Neuronal stem cell (in vitro differentiated cells): ENCODE data around the gene HNRNPC.

ENCODE experiments used
- DNase-seq: peaks from one replicate; pipeline ENCODE4 v3.0.0-alpha.2; 2013; ENCODE audit warnings: low spot score
- H2AFZ ChIP-seq: one replicate; pipeline ENCODE4 v1.6.1; 2013; ENCODE audit warnings: mild to moderate bottlenecking, low read length, inconsistent platforms
- H2AK5ac ChIP-seq: 2 replicates; pipeline ENCODE4 v1.6.1; 2013; ENCODE audit warnings: low read depth, mild to moderate bottlenecking, inconsistent platforms, low read length, moderate library complexity, mixed read lengths
- H2BK120ac ChIP-seq: 2 replicates; pipeline ENCODE4 v1.6.1; 2013; ENCODE audit warnings: low read depth, mild to moderate bottlenecking, inconsistent platforms, low read length, moderate library complexity, mixed read lengths
- H2BK12ac ChIP-seq: one replicate; pipeline ENCODE4 v1.6.1; 2013; ENCODE audit warnings: low read length, inconsistent platforms
- H2BK15ac ChIP-seq: 2 replicates; pipeline ENCODE4 v1.6.1; 2013; ENCODE audit warnings: mild to moderate bottlenecking, low read length, inconsistent platforms, mixed read lengths
- H2BK5ac ChIP-seq: one replicate; pipeline ENCODE4 v1.6.1; 2013; ENCODE audit warnings: inconsistent platforms, mild to moderate bottlenecking, low read length, moderate library complexity
- H3K14ac ChIP-seq: one replicate; pipeline ENCODE4 v1.6.1; 2013; ENCODE audit warnings: low read length, inconsistent platforms
- H3K18ac ChIP-seq: 2 replicates; pipeline ENCODE4 v1.6.1; 2013; ENCODE audit warnings: low read length, inconsistent platforms
- H3K23ac ChIP-seq: 2 replicates; pipeline ENCODE4 v1.6.1; 2013; ENCODE audit warnings: low read depth, mild to moderate bottlenecking, mixed read lengths, low read length, inconsistent platforms; ENCODE audit not compliant: poor library complexity
- H3K27ac ChIP-seq: replicated peaks from 3 replicates; pipeline ENCODE4 v1.5.1; 2013; ENCODE audit warnings: low read length, inconsistent platforms
- H3K27me3 ChIP-seq, 3 experiments: 2 replicates each; pipeline ENCODE4 v1.6.1; 2013; ENCODE audit warnings: low read length in 3 of 3, mild to moderate bottlenecking in 2 of 3, inconsistent platforms in 1 of 3, low read depth in 1 of 3, mixed read lengths in 1 of 3, moderate library complexity in 1 of 3; ENCODE audit not compliant: control insufficient read depth in 3 of 3, insufficient read depth in 3 of 3
- H3K36me3 ChIP-seq, 2 donors: replicated peaks in 1 of 2; 2 replicates each; pipeline ENCODE4 v1.6.1; 2013; ENCODE audit warnings: low read length in 2 of 2; ENCODE audit not compliant: control insufficient read depth in 2 of 2, insufficient read depth in 2 of 2
- H3K4ac ChIP-seq: 2 replicates; pipeline ENCODE4 v1.6.1; 2013; ENCODE audit warnings: inconsistent platforms, mild to moderate bottlenecking, low read length, moderate library complexity
- H3K4me1 ChIP-seq, 2 donors: 1 replicate in 1 of 2; 2 replicates in 1 of 2; pipeline ENCODE4 v1.6.1; 2013; ENCODE audit warnings: low read length in 2 of 2, low read depth in 1 of 2; ENCODE audit not compliant: control insufficient read depth in 2 of 2, insufficient read depth in 1 of 2
- H3K4me2 ChIP-seq: one replicate; pipeline ENCODE4 v1.6.1; 2013; ENCODE audit warnings: mild to moderate bottlenecking, low read length, inconsistent platforms; ENCODE audit not compliant: insufficient read depth, poor library complexity, severe bottlenecking
- H3K4me3 ChIP-seq, 2 donors: 2 replicates each; pipeline ENCODE4 v1.5.1; 2013; ENCODE audit warnings: low read length in 2 of 2, mild to moderate bottlenecking in 2 of 2, inconsistent platforms in 1 of 2, moderate library complexity in 1 of 2
- H3K79me1 ChIP-seq: one replicate; pipeline ENCODE4 v1.6.1; 2013; ENCODE audit warnings: low read depth, mild to moderate bottlenecking, inconsistent platforms, low read length, moderate library complexity
- H3K9ac ChIP-seq: one replicate; pipeline ENCODE4 v1.6.1; 2013; ENCODE audit warnings: mild to moderate bottlenecking, low read depth, low read length, inconsistent platforms; ENCODE audit not compliant: poor library complexity
- H3K9me3 ChIP-seq, 2 donors: replicated peaks in 1 of 2; 2 replicates each; pipeline versions ENCODE3 to v1.6.1; 2013; ENCODE audit warnings: low read length in 2 of 2, mild to moderate bottlenecking in 2 of 2, inconsistent platforms in 1 of 2, low read depth in 1 of 2, mixed read lengths in 1 of 2, moderate library complexity in 1 of 2; ENCODE audit not compliant: control insufficient read depth in 2 of 2, insufficient read depth in 1 of 2
- H4K8ac ChIP-seq: one replicate; pipeline ENCODE4 v1.6.1; 2013; ENCODE audit warnings: low read depth, mild to moderate bottlenecking, inconsistent platforms, low read length, moderate library complexity
- H4K91ac ChIP-seq: one replicate; pipeline ENCODE4 v1.6.1; 2013; ENCODE audit warnings: low read length, low read depth, mild to moderate bottlenecking, inconsistent platforms; ENCODE audit not compliant: poor library complexity
- WGBS, 2 donors: extraction: QIAGEN DNeasy Blood & Tissue Kit; methylation state at CpG; one replicate each; pipeline ENCODE4 v1.1.7; 2013; ENCODE audit warnings: missing lambda C conversion rate in 2 of 2, mixed read lengths in 1 of 2; ENCODE audit not compliant: insufficient read length in 2 of 2, insufficient replicate concordance in 1 of 2; ENCODE audit errors: extremely low coverage in 2 of 2; 5-methylcytosine and 5-hydroxymethylcytosine counted together

The HNRNPC gene

GRCh38 chr14:21191809-21192446 is 77.3 kb downstream of the HNRNPC start:
- H2AK5ac ChIP-seq = no peak overlapping the region
- no peak overlapping the region for H4K8ac ChIP-seq
- peak overlapping the region; percentile 79 for H3K4ac ChIP-seq
- peak overlapping the region; percentile 89 for H3K18ac ChIP-seq
- peak overlapping the region; percentile 99 for H2AFZ ChIP-seq
- no peak overlapping the region for H2BK5ac ChIP-seq
- H3K79me1 ChIP-seq = no peaks in the 10 kb centered on the region
- H3K23ac ChIP-seq = peak overlapping the region; percentile 25
- peak overlapping the region; percentile 35 for H2BK15ac ChIP-seq
- no peak overlapping the region for H4K91ac ChIP-seq
- peak overlapping the region; percentile 43 to 70 for H3K4me3 ChIP-seq
- peak overlapping the region; percentile 58 for H2BK12ac ChIP-seq
- H3K4me2 ChIP-seq = peak overlapping the region; percentile 54
- no peaks in the 10 kb centered on the region for H3K27me3 ChIP-seq
- H3K36me3 ChIP-seq = no peaks in the 10 kb centered on the region
- H3K4me1 ChIP-seq = peaks cover 0 to 10% of the 10 kb centered on the region in 2 donors
- H3K9me3 ChIP-seq = peaks cover 0 to 2% of the 10 kb centered on the region in 2 donors
- peak overlapping the region; percentile 44 for H3K14ac ChIP-seq
- no CpG with 5 or more reads among the region's 19 CpGs for WGBS, 2 donors
- peak; percentile 39 for DNase-seq
- no peak overlapping the region for H2BK120ac ChIP-seq
- peak overlapping the region; percentile 39 for H3K9ac ChIP-seq
- peak overlapping the region; percentile 27 for H3K27ac ChIP-seq

GRCh38 chr14:21191261-21191808 is 77.9 kb downstream of the HNRNPC start:
- Histone ChIP-seq H3K27ac (no peak overlapping the region), H3K79me1 (no peaks in the 10 kb centered on the region), H3K36me3 (no peaks in the 10 kb centered on the region), H3K4me2 (peak overlapping the region; percentile 54), H3K4me3 (peak overlapping the region in 1 of 2 donors; percentile 43), H3K9me3 (peaks cover 0 to 2% of the 10 kb centered on the region in 2 donors), H4K91ac (no peak overlapping the region), H2BK120ac (no peak overlapping the region), H2AK5ac (no peak overlapping the region), H4K8ac (no peak overlapping the region), H3K4me1 (peaks cover 0 to 10% of the 10 kb centered on the region in 2 donors), H2BK15ac (no peak overlapping the region), H2BK5ac (no peak overlapping the region), H3K14ac (no peak overlapping the region), H3K23ac (no peak overlapping the region), H3K27me3 (no peaks in the 10 kb centered on the region), H3K4ac (no peak overlapping the region), H3K18ac (peak overlapping the region; percentile 65), H3K9ac (peak overlapping the region; percentile 4), H2AFZ (peak overlapping the region; percentile 99), H2BK12ac (peak overlapping the region; percentile 58)
- no peak for DNase-seq
- WGBS, 2 donors = no CpG with 5 or more reads among the region's 7 CpGs

GRCh38 chr14:21185491-21185890 is 83.8 kb downstream of the HNRNPC start:
- H3K18ac ChIP-seq = no peak overlapping the region
- no peak overlapping the region for H2AK5ac ChIP-seq
- H3K9me3 ChIP-seq = peaks cover 0 to 2% of the 10 kb centered on the region in 2 donors
- no peak overlapping the region for H2AFZ ChIP-seq
- H4K91ac ChIP-seq = no peak overlapping the region
- H3K79me1 ChIP-seq = no peaks in the 10 kb centered on the region
- no CpG with 5 or more reads among the region's 5 CpGs for WGBS, 2 donors
- H3K27me3 ChIP-seq = no peaks in the 10 kb centered on the region
- H3K4me1 ChIP-seq = no peaks in the 10 kb centered on the region
- H3K36me3 ChIP-seq = no peaks in the 10 kb centered on the region
- H3K23ac ChIP-seq = no peak overlapping the region
- H3K27ac ChIP-seq = no peak overlapping the region
- H2BK120ac ChIP-seq = no peak overlapping the region
- H2BK5ac ChIP-seq = no peak overlapping the region
- DNase-seq = no peak
- no peak overlapping the region for H2BK15ac ChIP-seq
- no peak overlapping the region for H3K14ac ChIP-seq
- no peak overlapping the region for H4K8ac ChIP-seq
- no peak overlapping the region for H3K9ac ChIP-seq
- H3K4me3 ChIP-seq = no peak overlapping the region
- no peak overlapping the region for H3K4ac ChIP-seq
- H2BK12ac ChIP-seq = no peak overlapping the region
- no peak overlapping the region for H3K4me2 ChIP-seq

GRCh38 chr14:21184254-21184653 is 85.0 kb downstream of the HNRNPC start:
- Histone ChIP-seq H3K23ac (no peak overlapping the region), H3K27ac (no peak overlapping the region), H3K9me3 (peaks cover 0 to 2% of the 10 kb centered on the region in 2 donors), H3K18ac (no peak overlapping the region), H2BK12ac (no peak overlapping the region), H3K4me3 (no peak overlapping the region), H2BK5ac (no peak overlapping the region), H4K91ac (no peak overlapping the region), H2AK5ac (no peak overlapping the region), H3K27me3 (no peaks in the 10 kb centered on the region), H2AFZ (no peak overlapping the region), H3K79me1 (no peaks in the 10 kb centered on the region), H3K14ac (no peak overlapping the region), H2BK15ac (no peak overlapping the region), H3K4ac (no peak overlapping the region), H3K9ac (no peak overlapping the region), H3K36me3 (no peaks in the 10 kb centered on the region), H2BK120ac (no peak overlapping the region), H4K8ac (no peak overlapping the region), H3K4me1 (no peaks in the 10 kb centered on the region), H3K4me2 (no peak overlapping the region)
- WGBS, 2 donors = no CpG with 5 or more reads among the region's 1 CpG
- DNase-seq = no peak
